Effector memory CD8-positive, alpha-beta T cell (primary cell): Measurements from ENCODE around the gene ZG16B.

ENCODE experiments used
- ATAC-seq: fragments of 150-1000 bp; cut with Tn5 transposase; replicated peaks from 2 replicates; pipeline ENCODE4 v1.10.0; 2021; ENCODE audit warnings: mild to moderate bottlenecking, moderate library complexity
- DNase-seq, 3 experiments: peaks; one replicate each; pipeline ENCODE4 v3.0.0; 2021
- H3K27ac Mint-ChIP-seq, 2 donors: one replicate each; pipeline ENCODE4 v1.8.0; 2022; ENCODE audit warnings: mild to moderate bottlenecking in 2 of 2, mixed read lengths in 2 of 2, moderate library complexity in 2 of 2
- H3K27me3 Mint-ChIP-seq, 2 donors: one replicate each; pipeline ENCODE4 v1.8.0; 2022; ENCODE audit warnings: mixed read lengths in 2 of 2
- H3K36me3 Mint-ChIP-seq: one replicate; pipeline ENCODE4 v1.8.0; 2022; ENCODE audit warnings: mild to moderate bottlenecking, moderate library complexity, mixed read lengths; ENCODE audit not compliant: insufficient read depth
- H3K4me1 Mint-ChIP-seq, 2 donors: one replicate each; pipeline ENCODE4 v1.8.0; 2022; ENCODE audit warnings: low read depth in 2 of 2, mixed read lengths in 2 of 2
- H3K4me3 Mint-ChIP-seq, 2 donors: one replicate each; pipeline ENCODE4 v1.8.0; 2022; ENCODE audit warnings: mild to moderate bottlenecking in 2 of 2, mixed read lengths in 2 of 2, moderate library complexity in 2 of 2
- H3K9me3 Mint-ChIP-seq, 2 donors: one replicate each; pipeline ENCODE4 v1.8.0; 2022; ENCODE audit warnings: mixed read lengths in 2 of 2

Gene ZG16B

DNA sequence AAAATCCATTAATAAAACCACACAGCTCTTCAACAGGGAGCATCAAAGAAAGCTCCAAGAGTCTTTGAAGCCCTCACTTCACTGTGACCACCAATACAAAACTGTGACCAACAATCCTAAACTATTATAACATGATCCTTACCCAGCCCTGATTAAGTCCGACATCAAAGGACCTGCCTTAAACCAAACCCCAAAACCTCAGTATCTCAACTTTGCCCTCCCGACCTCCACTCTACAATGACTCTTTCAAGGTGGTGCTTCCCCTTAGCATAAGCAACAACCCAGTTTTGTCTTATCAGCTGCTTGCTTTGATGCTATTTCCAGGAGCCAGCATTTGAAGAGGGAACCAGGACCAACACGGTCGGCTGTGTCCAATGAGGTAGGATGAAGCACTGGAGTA is 36.3 kb downstream of the ZG16B start:
- DNase-seq (no peak), ATAC-seq (no peak)
- H3K27me3 Mint-ChIP-seq, result peaks cover 0 to under 1% of the 10 kb centered on the region in 2 donors
- H3K4me3 Mint-ChIP-seq, result no peak overlapping the region
- H3K4me1 Mint-ChIP-seq, result peaks cover 14 to 21% of the 10 kb centered on the region in 2 donors
- no peaks in the 10 kb centered on the region for H3K9me3 Mint-ChIP-seq
- H3K27ac Mint-ChIP-seq, result no peak overlapping the region
- peaks cover 9% of the 10 kb centered on the region for H3K36me3 Mint-ChIP-seq

DNA sequence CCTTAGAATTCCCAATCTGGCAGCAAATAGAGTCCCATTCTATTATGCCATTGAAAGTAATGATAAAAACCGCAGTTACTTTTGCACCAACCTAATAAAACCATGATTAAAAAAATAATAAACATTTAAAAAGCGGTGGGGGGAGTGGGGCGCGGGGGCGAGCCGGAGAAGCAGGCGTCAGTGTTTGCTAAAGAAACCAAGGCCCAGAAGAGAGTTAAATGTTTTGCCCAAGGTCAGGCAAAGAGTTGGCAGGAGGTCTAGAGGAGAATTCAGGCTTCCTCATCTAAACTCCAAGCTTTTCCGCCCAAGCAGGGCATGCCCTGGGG is 37.5 kb downstream of the ZG16B start:
- H3K4me1 Mint-ChIP-seq, result peaks cover 14 to 21% of the 10 kb centered on the region in 2 donors
- DNase-seq (no peak), ATAC-seq (no peak)
- H3K9me3 Mint-ChIP-seq, result no peaks in the 10 kb centered on the region
- H3K27ac Mint-ChIP-seq, result peak overlapping the region; percentile 93 to 95
- no peaks in the 10 kb centered on the region for H3K27me3 Mint-ChIP-seq
- H3K36me3 Mint-ChIP-seq, result peaks cover 7% of the 10 kb centered on the region
- H3K4me3 Mint-ChIP-seq, result peak overlapping the region; percentile 89 to 90

DNA sequence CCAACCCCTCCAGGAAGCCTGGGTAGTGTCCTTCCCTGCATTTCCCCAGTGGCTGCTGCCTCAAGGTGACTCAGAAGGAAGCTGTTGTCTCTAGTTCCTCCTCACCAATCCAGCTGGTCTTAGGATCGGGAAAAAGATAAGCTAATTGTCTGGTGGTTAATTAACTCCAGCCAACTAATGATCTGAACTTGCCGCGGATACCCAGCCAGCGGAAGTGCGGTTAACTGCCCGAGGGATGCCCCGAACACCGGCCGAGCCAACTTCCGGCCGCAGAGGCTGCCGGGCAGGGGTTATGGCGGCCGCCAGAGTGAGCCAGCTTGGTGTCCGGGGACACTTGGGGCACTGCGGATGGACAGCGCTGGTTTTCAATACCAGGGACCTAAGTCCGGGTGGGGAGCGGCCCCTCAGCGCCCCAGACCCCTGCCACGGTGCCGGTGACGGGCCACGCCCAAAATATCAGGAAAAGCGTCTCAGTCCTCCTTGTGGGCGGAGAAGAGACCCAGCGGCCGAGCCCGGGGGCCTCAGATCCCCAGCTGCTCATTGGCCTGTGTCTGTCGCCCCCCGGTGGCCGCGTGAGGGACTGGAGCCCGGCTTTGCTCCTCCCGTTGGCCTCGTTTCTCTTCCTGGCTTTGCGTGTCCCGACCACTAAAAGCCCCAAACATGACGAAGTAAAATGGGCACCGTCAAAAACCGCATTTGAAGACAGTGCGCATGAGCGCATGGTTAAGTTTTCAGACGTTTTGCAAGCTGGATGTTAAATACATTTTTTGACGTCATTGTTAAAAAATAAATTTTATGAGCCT is 38.1 kb downstream of the ZG16B start:
- peak; percentile 95 for ATAC-seq
- Mint-ChIP-seq H3K4me1 (peaks cover 14 to 21% of the 10 kb centered on the region in 2 donors), H3K36me3 (peaks cover 7% of the 10 kb centered on the region), H3K27me3 (no peaks in the 10 kb centered on the region), H3K4me3 (peak overlapping the region; percentile 89 to 90), H3K27ac (peak overlapping the region; percentile 93 to 95), H3K9me3 (no peaks in the 10 kb centered on the region)
- peak; percentile 98 for DNase-seq

DNA sequence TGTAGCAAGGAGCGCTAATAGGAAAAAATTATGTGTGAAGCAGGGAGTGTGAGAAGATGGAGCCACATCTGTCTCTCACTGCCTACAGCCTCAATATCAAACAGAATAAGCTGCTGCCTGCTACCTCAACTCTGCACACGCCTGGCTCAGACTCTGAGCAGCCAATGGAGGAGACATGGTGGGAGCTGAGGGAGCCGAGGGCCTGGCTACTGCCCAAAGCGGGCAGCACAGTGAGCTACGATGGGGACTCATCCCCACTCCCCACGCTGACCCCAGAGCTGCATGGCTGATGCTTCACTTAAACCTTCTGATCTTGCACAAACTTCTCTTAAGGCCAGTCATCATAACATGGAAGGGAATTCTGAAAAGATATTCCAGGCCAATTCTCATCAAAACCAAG is 41.8 kb downstream of the ZG16B start:
- Mint-ChIP-seq H3K27ac (no peak overlapping the region), H3K27me3 (no peaks in the 10 kb centered on the region), H3K4me1 (peaks cover 5 to 15% of the 10 kb centered on the region in 2 donors), H3K9me3 (no peaks in the 10 kb centered on the region), H3K4me3 (no peak overlapping the region), H3K36me3 (peaks cover 9% of the 10 kb centered on the region)
- ATAC-seq (no peak), DNase-seq (no peak)

DNA sequence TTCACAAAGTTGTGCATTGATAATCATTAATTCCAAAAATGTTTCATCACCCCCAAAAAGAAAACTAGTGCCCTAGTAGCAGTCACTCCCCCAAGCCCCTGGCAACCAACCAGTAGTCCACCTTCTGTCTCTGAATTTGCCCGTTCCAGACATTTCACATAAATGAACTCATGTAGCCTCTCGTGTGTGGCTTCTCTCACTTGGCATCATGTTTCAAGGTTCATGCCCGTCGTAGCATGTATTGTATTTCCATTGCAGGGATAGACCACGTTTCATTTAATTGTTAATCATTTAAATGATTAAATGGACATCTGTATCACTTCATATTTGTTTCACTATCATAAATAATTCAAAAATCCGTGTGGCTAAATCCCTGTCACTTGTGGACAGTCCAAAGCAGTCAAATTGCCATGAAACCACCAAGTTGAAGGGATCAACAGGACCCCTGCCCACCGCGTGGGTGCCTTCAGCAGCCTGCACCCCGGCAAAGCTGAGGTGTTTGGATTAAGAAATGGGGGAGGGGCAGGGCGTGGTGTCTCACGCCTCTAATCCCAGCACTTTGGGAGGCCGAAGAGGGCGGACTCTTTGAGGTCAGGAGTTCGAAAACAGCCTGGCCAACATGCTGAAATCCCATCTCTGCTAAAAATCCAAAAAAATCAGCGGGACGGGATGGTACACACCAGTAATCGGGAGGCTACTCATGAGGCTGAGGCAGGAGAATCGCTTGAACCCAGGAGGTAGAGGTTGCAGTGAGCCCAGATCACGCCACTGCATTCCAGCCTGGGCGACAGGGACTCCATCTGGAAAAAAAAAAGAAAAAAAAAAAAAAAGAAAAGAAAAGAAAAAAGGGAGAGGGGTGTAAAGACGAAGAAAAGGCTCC is 44.2 kb downstream of the ZG16B start:
- ATAC-seq, result no peak
- Mint-ChIP-seq H3K27ac (no peak overlapping the region), H3K9me3 (no peaks in the 10 kb centered on the region), H3K4me1 (no peaks in the 10 kb centered on the region), H3K27me3 (no peaks in the 10 kb centered on the region), H3K36me3 (peaks cover 2% of the 10 kb centered on the region), H3K4me3 (no peak overlapping the region)
- DNase-seq, result no peak

DNA sequence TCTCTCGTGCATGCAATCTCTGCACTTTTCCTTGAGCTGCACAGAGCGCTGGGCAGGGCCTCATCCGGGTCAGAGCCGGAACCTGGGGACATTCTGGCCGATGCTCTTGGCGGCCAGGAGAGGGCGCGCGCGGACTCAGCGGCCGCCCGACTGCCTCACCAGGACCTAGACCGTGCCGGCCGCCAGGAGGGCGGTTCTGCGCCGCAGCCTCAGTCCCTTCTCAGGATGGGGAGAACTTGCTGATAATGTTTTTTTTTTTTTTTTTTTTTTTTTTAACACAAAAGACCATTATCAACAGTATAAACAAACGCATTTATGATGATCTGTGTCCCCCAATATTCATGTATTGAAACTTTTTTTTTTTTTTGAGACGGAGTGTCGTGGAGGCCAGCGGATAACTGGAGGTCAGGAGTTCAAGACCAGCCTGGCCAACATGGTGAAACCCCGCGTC is 44.8 kb downstream of the ZG16B start:
- ATAC-seq, result peak; percentile 100
- Mint-ChIP-seq H3K27ac (no peak overlapping the region), H3K4me3 (no peak overlapping the region), H3K36me3 (peaks cover 2% of the 10 kb centered on the region), H3K9me3 (no peaks in the 10 kb centered on the region), H3K27me3 (no peaks in the 10 kb centered on the region), H3K4me1 (no peaks in the 10 kb centered on the region)
- peak; percentile 39 to 60 (median 48) for DNase-seq

DNA sequence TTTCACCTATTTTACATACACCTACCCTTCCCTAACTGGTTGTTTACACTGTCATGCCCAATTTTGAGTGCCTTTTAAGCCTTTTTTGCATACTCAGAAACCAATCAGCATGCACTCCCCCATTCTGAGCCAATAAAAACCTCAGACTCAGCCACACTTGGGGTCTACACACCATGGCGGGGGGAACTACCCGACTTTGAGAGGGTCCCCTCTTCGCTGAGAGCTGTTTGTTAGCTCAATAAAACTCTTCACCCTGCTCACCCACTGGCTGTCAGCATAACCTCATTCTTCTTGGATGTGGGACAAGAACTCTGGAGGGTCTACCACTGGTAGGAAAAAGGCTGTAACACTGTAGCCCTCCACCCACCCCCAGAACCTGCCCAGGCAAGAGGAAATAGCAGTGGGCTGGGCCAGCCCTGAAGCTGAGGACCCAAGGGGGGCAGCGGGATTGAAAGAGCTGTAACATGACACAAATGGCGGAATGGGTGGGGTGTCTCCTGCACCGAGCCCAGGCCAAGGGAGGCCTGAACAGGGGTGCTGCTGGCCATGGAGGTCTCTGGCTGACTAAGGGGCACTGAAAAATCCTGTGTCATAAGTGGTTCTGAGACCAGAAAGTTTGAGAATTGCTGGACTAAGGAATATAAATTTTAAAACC is 49.9 kb downstream of the ZG16B start:
- Mint-ChIP-seq H3K4me3 (no peak overlapping the region), H3K27me3 (no peaks in the 10 kb centered on the region), H3K4me1 (peaks cover 10 to 12% of the 10 kb centered on the region in 2 donors), H3K36me3 (peaks cover 20% of the 10 kb centered on the region), H3K27ac (no peak overlapping the region), H3K9me3 (no peaks in the 10 kb centered on the region)
- ATAC-seq, result no peak
- no peak for DNase-seq
